Gastrocnemius medialis (tissue), 4 donors: Measurements from ENCODE around the gene BOLL.

Experiments used
- POLR2A ChIP-seq, 2 donors: fragments of 450-650 bp; IDR thresholded peaks; one replicate each; pipeline ENCODE4 v1.6.1; 2017; ENCODE audit warnings: antibody characterized with exemption in 2 of 2, mild to moderate bottlenecking in 2 of 2, moderate library complexity in 2 of 2
- TF ChIP-seq, protein P1 (sequence below), 5 experiments: fragments of 450-650 bp in 3 of 5; fragments of 200-600 bp in 2 of 5; sonication (generic) in 2 of 5; IDR thresholded peaks in 4 of 5; conservative IDR thresholded peaks in 1 of 5; 1 replicate in 4 of 5; 2 replicates in 1 of 5; pipeline ENCODE4 v1.5.1; 2016 to 2019; ENCODE audit warnings: antibody characterized with exemption in 5 of 5, mild to moderate bottlenecking in 3 of 5, moderate library complexity in 3 of 5

DNA sequence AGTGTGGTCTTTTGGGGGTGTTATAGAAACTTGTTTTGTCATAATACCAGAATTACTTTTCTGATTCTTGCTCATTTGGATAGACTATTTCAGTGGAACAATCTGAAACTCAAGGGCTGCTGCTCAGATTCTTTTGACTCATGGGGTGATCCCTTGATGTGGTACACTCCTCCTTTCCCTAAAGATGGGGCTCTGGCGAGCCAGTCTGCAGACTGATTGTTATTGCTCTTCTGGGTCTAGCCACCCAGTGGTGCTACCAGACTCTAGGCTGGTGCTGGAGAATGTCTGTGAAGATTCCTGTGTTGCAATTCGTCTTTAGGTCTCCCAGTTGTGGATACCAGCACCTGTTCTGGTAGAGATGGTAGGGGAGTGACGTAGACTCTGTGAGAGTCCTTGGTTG is 84.2 kb downstream of the BOLL start:
- TF ChIP-seq, protein P1, sequence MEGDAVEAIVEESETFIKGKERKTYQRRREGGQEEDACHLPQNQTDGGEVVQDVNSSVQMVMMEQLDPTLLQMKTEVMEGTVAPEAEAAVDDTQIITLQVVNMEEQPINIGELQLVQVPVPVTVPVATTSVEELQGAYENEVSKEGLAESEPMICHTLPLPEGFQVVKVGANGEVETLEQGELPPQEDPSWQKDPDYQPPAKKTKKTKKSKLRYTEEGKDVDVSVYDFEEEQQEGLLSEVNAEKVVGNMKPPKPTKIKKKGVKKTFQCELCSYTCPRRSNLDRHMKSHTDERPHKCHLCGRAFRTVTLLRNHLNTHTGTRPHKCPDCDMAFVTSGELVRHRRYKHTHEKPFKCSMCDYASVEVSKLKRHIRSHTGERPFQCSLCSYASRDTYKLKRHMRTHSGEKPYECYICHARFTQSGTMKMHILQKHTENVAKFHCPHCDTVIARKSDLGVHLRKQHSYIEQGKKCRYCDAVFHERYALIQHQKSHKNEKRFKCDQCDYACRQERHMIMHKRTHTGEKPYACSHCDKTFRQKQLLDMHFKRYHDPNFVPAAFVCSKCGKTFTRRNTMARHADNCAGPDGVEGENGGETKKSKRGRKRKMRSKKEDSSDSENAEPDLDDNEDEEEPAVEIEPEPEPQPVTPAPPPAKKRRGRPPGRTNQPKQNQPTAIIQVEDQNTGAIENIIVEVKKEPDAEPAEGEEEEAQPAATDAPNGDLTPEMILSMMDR (IDR thresholded peaks at IDR 0.05 in 4 of 5, conservative IDR thresholded peaks at IDR 0.05 in 1 of 5), result no peak
- no peak for TF ChIP-seq POLR2A (IDR thresholded peaks at IDR 0.05)
